Colonic mucosa (tissue), 4 donors: Measurements from ENCODE around the gene PAX5. TPM values are rescaled to one million over a fixed set of nuclear protein-coding genes. Genes with fewer than 3 reads are reported as not detected.

Experiments
- DNase-seq: peaks from one replicate; pipeline ENCODE4 v3.0.0-alpha.2; 2020
- H3K27ac ChIP-seq: fragments of 200-600 bp; one replicate; pipeline ENCODE4 v1.8.0; 2021
- H3K27me3 ChIP-seq: fragments of 200-600 bp; one replicate; pipeline ENCODE4 v1.8.0; 2021
- H3K36me3 ChIP-seq: fragments of 200-600 bp; one replicate; pipeline ENCODE4 v1.8.0; 2021
- H3K4me1 ChIP-seq: fragments of 200-600 bp; one replicate; pipeline ENCODE4 v1.8.0; 2021; ENCODE audit warnings: mild to moderate bottlenecking
- H3K4me3 ChIP-seq: fragments of 200-600 bp; one replicate; pipeline ENCODE4 v1.8.0; 2021
- H3K9ac ChIP-seq, 2 donors: one replicate each; pipeline ENCODE4 v1.7.0; 2013; ENCODE audit warnings: control low read depth in 2 of 2, low read depth in 2 of 2, low read length in 2 of 2
- H3K9me3 ChIP-seq: fragments of 200-600 bp; one replicate; pipeline ENCODE4 v1.8.0; 2021
- CTCF ChIP-seq: fragments of 200-600 bp; IDR thresholded peaks from one replicate; pipeline ENCODE4 v1.8.0; 2022; ENCODE audit warnings: antibody characterized with exemption, mild to moderate bottlenecking
- intact Hi-C: fragments of 100-400 bp; cut with DNase I; formaldehyde crosslinking; loops from one replicate; pipeline ENCODE4 v1.14.1; 2022
- total RNA-seq, 2 donors: library from RNA; stranded (reverse); fragmentation: NEBNext Ultra II Directional in 1 of 2; extraction: Animal tissue kit (Norgen Biotek cat#: 25700) in 1 of 2; gene quantifications; one replicate each; pipeline ENCODE4 v1.2.1, GENCODE V29; 2021
- donor health status: healthy.
- donor health status: DM: no; HTN: no; CAD: no.
- donor health status: DM: no; HTN: no; CAD: no.

PAX5 gene
- total RNA-seq, 2 donors from 2014 or later: 0.08 to 0.32 TPM

- Histone ChIP-seq H3K36me3 (no peaks in the 10 kb centered on the region), H3K4me1 (no peaks in the 10 kb centered on the region), H3K4me3 (no peak overlapping the region), H3K9me3 (no peaks in the 10 kb centered on the region), H3K27me3 (no peaks in the 10 kb centered on the region), H3K27ac (no peak overlapping the region), H3K9ac (no peak overlapping the region)
- intact Hi-C loops: no loop called here
- DNase-seq: no peak
- TF ChIP-seq CTCF: no peak
Measured at GRCh38 chr9:36892279-36892678, 141.8 kb downstream of the PAX5 start.

GRCh38 chr9:36891341-36891811 is 142.7 kb downstream of the PAX5 start:
- DNase-seq: no peak

GRCh38 chr9:36889844-36890243 is 144.2 kb downstream of the PAX5 start:
- no peak for TF ChIP-seq CTCF
- Histone ChIP-seq H3K9ac (no peak overlapping the region), H3K27me3 (no peaks in the 10 kb centered on the region), H3K36me3 (no peaks in the 10 kb centered on the region), H3K9me3 (no peaks in the 10 kb centered on the region), H3K4me1 (no peaks in the 10 kb centered on the region), H3K27ac (no peak overlapping the region), H3K4me3 (no peak overlapping the region)
- DNase-seq: no peak
- intact Hi-C loops: no loop called here

More at GRCh38 chr9:36891341-36891811, 142.7 kb downstream of the PAX5 start:
- no peak overlapping the region for H3K27ac ChIP-seq
- H3K9me3 ChIP-seq: no peaks in the 10 kb centered on the region
- no peaks in the 10 kb centered on the region for H3K4me1 ChIP-seq
- H3K36me3 ChIP-seq: no peaks in the 10 kb centered on the region
- no peak for TF ChIP-seq CTCF
- H3K27me3 ChIP-seq: no peaks in the 10 kb centered on the region
- no peak overlapping the region for H3K9ac ChIP-seq
- intact Hi-C loops: no loop called here
- H3K4me3 ChIP-seq: no peak overlapping the region

GRCh38 chr9:36888551-36888950 is 145.5 kb downstream of the PAX5 start:
- H3K9me3 ChIP-seq: no peaks in the 10 kb centered on the region
- no peak for TF ChIP-seq CTCF
- H3K4me1 ChIP-seq: no peaks in the 10 kb centered on the region
- H3K36me3 ChIP-seq: no peaks in the 10 kb centered on the region
- H3K9ac ChIP-seq: no peak overlapping the region
- no peak overlapping the region for H3K4me3 ChIP-seq
- no peak overlapping the region for H3K27ac ChIP-seq
- no peaks in the 10 kb centered on the region for H3K27me3 ChIP-seq
- intact Hi-C loops: no loop called here
- DNase-seq: no peak

GRCh38 chr9:36884721-36885120 is 149.3 kb downstream of the PAX5 start:
- H3K9ac ChIP-seq: no peak overlapping the region
- H3K4me3 ChIP-seq: no peak overlapping the region
- no peak for TF ChIP-seq CTCF
- H3K4me1 ChIP-seq: no peaks in the 10 kb centered on the region
- no peaks in the 10 kb centered on the region for H3K27me3 ChIP-seq
- no peak for DNase-seq
- no peak overlapping the region for H3K27ac ChIP-seq
- no peaks in the 10 kb centered on the region for H3K9me3 ChIP-seq
- intact Hi-C loops: no loop called here
- H3K36me3 ChIP-seq: no peaks in the 10 kb centered on the region

- H3K27me3 ChIP-seq: no peaks in the 10 kb centered on the region
- H3K9ac ChIP-seq: no peak overlapping the region
- intact Hi-C loops: no loop called here
- no peak for TF ChIP-seq CTCF
- DNase-seq: no peak
- H3K27ac ChIP-seq: no peak overlapping the region
- H3K4me1 ChIP-seq: no peaks in the 10 kb centered on the region
- H3K9me3 ChIP-seq: no peaks in the 10 kb centered on the region
- no peaks in the 10 kb centered on the region for H3K36me3 ChIP-seq
- no peak overlapping the region for H3K4me3 ChIP-seq
Measured at GRCh38 chr9:36882594-36882993, 151.5 kb downstream of the PAX5 start.
